Nephron (organoid): Measurements from ENCODE around the gene AMACR.

Experiments used
- H3K27ac Mint-ChIP-seq, 3 experiments: 2 replicates each; pipeline ENCODE4 v1.8.0; 2020; ENCODE audit warnings: mixed read lengths in 3 of 3, mild to moderate bottlenecking in 2 of 3, moderate library complexity in 1 of 3
- H3K27me3 Mint-ChIP-seq: 2 replicates; pipeline ENCODE4 v1.8.0; 2021; ENCODE audit warnings: low read depth, mild to moderate bottlenecking, moderate library complexity, mixed read lengths
- H3K36me3 Mint-ChIP-seq: 2 replicates; pipeline ENCODE4 v1.8.0; 2020; ENCODE audit warnings: low read depth, mixed read lengths
- H3K4me1 Mint-ChIP-seq: 2 replicates; pipeline ENCODE4 v1.8.0; 2020; ENCODE audit warnings: mixed read lengths
- H3K4me3 Mint-ChIP-seq, 3 experiments: 2 replicates each; pipeline ENCODE4 v1.8.0; 2020; ENCODE audit warnings: mild to moderate bottlenecking in 3 of 3, mixed read lengths in 3 of 3, moderate library complexity in 2 of 3
- H3K9me3 Mint-ChIP-seq: 2 replicates; pipeline ENCODE4 v1.8.0; 2020; ENCODE audit warnings: mixed read lengths
- CTCF ChIP-seq, 3 experiments: fragments of 200-600 bp; sonication (generic); IDR thresholded peaks; one replicate each; pipeline ENCODE4 v1.5.0; 2021; ENCODE audit warnings: antibody characterized with exemption in 3 of 3; ENCODE audit not compliant: unreplicated experiment in 3 of 3

Gene AMACR

DNA sequence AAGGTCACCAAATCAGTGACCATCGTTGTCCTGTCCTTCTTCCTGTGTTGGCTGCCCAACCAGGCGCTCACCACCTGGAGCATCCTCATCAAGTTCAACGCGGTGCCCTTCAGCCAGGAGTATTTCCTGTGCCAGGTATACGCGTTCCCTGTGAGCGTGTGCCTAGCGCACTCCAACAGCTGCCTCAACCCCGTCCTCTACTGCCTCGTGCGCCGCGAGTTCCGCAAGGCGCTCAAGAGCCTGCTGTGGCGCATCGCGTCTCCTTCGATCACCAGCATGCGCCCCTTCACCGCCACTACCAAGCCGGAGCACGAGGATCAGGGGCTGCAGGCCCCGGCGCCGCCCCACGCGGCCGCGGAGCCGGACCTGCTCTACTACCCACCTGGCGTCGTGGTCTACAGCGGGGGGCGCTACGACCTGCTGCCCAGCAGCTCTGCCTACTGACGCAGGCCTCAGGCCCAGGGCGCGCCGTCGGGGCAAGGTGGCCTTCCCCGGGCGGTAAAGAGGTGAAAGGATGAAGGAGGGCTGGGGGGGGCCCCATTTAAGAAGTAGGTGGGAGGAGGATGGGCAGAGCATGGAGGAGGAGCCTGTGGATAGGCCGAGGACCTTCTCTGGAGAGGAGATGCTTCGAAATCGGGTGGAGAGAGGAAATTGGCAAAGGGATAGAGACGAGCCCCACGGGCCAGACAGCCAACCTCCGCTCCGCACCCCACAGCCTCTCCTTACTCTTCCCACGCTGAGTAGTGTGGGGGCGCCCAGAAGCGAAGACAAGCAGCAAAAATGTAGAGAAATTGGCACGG is 69.9 kb downstream of the AMACR start:
- no peak for TF ChIP-seq CTCF (IDR thresholded peaks at IDR 0.05; ENCODE audit: unreplicated experiment in 3 of 3)
- peaks cover 8% of the 10 kb centered on the region for H3K4me1 Mint-ChIP-seq
- H3K27ac Mint-ChIP-seq: no peak overlapping the region
- no peaks in the 10 kb centered on the region for H3K36me3 Mint-ChIP-seq
- H3K4me3 Mint-ChIP-seq: no peak overlapping the region
- peaks cover 37% of the 10 kb centered on the region for H3K27me3 Mint-ChIP-seq
- H3K9me3 Mint-ChIP-seq: no peaks in the 10 kb centered on the region

DNA sequence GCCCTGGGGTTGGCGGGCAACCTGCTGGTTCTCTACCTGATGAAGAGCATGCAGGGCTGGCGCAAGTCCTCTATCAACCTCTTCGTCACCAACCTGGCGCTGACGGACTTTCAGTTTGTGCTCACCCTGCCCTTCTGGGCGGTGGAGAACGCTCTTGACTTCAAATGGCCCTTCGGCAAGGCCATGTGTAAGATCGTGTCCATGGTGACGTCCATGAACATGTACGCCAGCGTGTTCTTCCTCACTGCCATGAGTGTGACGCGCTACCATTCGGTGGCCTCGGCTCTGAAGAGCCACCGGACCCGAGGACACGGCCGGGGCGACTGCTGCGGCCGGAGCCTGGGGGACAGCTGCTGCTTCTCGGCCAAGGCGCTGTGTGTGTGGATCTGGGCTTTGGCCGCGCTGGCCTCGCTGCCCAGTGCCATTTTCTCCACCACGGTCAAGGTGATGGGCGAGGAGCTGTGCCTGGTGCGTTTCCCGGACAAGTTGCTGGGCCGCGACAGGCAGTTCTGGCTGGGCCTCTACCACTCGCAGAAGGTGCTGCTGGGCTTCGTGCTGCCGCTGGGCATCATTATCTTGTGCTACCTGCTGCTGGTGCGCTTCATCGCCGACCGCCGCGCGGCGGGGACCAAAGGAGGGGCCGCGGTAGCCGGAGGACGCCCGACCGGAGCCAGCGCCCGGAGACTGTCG is 70.7 kb downstream of the AMACR start:
- TF ChIP-seq CTCF (IDR thresholded peaks at IDR 0.05; ENCODE audit: unreplicated experiment in 3 of 3): no peak
- Mint-ChIP-seq H3K4me3 (no peak overlapping the region), H3K27me3 (peaks cover 34% of the 10 kb centered on the region), H3K9me3 (no peaks in the 10 kb centered on the region), H3K36me3 (no peaks in the 10 kb centered on the region), H3K4me1 (peaks cover 8% of the 10 kb centered on the region), H3K27ac (no peak overlapping the region)

DNA sequence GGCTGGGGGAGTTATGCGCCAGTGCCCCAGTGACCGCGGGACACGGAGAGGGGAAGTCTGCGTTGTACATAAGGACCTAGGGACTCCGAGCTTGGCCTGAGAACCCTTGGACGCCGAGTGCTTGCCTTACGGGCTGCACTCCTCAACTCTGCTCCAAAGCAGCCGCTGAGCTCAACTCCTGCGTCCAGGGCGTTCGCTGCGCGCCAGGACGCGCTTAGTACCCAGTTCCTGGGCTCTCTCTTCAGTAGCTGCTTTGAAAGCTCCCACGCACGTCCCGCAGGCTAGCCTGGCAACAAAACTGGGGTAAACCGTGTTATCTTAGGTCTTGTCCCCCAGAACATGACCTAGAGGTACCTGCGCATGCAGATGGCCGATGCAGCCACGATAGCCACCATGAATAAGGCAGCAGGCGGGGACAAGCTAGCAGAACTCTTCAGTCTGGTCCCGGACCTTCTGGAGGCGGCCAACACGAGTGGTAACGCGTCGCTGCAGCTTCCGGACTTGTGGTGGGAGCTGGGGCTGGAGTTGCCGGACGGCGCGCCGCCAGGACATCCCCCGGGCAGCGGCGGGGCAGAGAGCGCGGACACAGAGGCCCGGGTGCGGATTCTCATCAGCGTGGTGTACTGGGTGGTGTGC is 71.4 kb downstream of the AMACR start, which contains the start of gene RXFP3:
Gene RXFP3, plus strand, starts transcription at position 6 of the 636 bp plus-strand sequence. Its CDS starts 355 bp downstream, at position 361.
- no peaks in the 10 kb centered on the region for H3K9me3 Mint-ChIP-seq
- peaks cover 32% of the 10 kb centered on the region for H3K27me3 Mint-ChIP-seq
- no peaks in the 10 kb centered on the region for H3K36me3 Mint-ChIP-seq
- peaks cover 8% of the 10 kb centered on the region for H3K4me1 Mint-ChIP-seq
- TF ChIP-seq CTCF (IDR thresholded peaks at IDR 0.05; ENCODE audit: unreplicated experiment in 3 of 3): no peak
- H3K27ac Mint-ChIP-seq: no peak within 1 kb of the TSS
- H3K4me3 Mint-ChIP-seq: peak within 1 kb of the TSS; percentile 82 to 85 (median 84)
